UCSD-AML1 (cell line): ENCODE data around the gene LOXHD1.

ENCODE experiments used
- DNase-seq: peaks from one replicate; lab custom pipeline; 2025; ENCODE audit not compliant: unreplicated experiment; lab: John Stamatoyannopoulos, UW

Gene LOXHD1

GRCh38 chr18:46627136-46627535, 29.9 kb downstream of the LOXHD1 start:
- DNase-seq: no peak

- DNase-seq: no peak
Observed at GRCh38 chr18:46625069-46625468, 32.0 kb downstream of the LOXHD1 start.

DNA sequence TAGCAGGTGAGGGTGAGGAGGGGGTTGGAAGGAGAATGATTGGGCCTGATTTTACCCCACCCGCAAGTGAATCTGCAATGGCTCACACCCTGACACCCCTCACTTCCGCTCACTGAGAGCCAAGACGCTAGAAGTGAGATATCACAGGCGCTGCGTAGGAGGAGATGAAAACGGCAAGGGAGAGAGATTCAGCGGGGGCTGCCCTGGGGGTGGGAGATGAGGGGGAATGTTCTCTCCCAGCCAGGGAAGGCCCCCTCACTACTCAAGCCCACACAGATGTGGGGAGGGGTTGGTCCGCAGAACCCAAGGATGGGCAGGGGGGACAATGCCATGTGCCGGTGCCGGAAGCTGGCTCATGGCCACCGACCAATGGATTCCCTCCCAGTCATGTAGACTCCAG, 32.9 kb downstream of the LOXHD1 start:
- no peak for DNase-seq

- DNase-seq: peak; percentile 91
Observed at GRCh38 chr18:46623541-46623940, 33.5 kb downstream of the LOXHD1 start.

DNA sequence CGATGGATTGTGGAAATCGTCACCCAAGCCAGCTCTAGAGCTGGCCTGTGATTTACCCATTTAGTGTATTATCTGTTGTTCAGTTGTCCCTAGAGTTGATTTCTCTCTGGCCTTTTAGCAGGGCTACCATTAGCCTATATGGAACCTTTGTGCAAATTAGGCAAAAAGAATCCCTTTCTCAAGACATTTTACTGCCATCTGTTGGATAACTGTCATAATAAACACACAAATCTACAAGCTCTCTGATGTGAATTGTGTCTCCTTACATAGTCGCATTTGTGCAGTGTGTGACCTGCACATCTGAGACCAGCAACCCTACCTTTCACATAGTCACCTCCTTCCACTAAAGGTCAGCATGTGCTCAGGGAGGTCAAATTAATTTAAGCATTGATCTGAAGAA, 34.0 kb downstream of the LOXHD1 start:
- no peak for DNase-seq

DNA sequence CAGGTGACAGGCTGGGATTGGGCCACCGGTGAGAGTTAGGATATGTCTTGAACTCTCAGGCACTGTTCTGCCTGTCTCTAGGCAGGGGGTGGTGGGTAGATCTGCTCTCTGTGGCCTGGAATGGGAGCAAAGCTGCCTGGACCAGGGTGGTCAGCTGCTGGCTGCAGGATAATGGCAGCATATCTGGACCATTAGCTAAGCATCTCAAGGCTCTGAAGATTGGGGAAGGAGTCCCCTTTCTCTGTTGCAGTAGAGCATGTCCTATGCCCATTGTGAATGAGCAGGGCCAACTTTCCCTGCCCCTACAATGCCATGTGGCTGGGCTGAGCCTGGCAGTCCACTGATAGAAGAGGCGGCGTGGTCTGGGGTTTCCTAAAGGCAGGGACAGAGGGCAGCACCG, 34.6 kb downstream of the LOXHD1 start:
- no peak for DNase-seq

- no peak for DNase-seq
Observed at GRCh38 chr18:46621871-46622270, 35.1 kb downstream of the LOXHD1 start.

- no peak for DNase-seq
Observed at GRCh38 chr18:46621111-46621766, 35.8 kb downstream of the LOXHD1 start.

DNA sequence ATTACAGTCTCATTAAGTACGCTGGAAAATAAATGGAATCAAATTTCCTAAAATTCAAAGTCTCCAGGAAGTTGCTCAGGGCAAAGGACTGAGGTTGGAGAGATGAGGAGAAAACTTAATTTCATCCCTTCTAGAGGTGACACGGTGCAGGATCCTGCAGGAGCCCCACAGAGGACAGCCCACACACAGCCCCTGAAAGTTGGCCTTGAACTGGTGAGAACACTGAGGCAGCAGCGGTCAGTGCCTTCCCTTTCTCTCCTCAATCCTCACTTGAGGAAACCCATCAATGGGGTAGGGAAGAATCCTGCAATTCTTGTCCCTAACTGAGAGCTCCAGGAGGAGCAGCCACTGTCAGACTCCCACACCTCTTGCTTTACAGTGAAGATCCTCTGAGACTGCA, 37.5 kb downstream of the LOXHD1 start:
- DNase-seq: no peak

DNA sequence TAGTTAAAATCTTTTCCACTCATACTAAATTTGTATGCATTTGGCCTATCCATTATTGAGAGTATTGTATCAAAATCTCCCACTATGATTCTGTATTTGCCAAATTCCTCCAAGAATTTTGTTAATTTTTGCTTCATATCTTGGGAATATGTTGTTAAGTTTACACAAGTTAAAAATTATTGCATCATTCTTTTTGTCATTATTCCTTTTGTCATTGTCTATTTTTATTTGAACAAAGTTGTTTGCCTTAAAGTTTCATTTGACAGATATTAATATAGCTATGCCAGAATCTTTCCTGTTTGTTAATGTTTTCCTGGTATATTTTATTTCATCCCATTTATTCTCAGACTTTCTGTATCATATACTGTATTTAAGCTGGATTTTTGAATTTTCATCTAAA, 41.3 kb downstream of the LOXHD1 start:
- DNase-seq: no peak

DNA sequence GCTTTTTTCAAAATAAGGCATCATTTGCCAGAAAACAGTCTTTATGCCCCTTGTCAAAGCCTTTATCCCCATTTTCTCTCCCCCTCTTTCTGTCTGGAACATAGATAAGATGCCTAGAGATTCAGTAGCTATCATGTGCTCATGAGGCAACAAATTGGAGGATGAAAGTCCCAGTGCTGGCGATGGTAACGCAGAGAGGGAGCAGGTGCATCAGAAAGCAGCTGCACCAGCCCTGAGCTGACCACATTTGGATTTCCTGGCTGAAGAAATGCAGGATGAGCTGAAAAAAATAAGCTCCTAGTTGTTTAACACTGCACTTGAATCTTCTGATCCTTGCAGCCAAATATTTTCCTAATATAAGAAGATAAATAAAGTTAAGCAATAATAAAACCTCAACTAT, 48.0 kb downstream of the LOXHD1 start:
- DNase-seq: no peak

DNA sequence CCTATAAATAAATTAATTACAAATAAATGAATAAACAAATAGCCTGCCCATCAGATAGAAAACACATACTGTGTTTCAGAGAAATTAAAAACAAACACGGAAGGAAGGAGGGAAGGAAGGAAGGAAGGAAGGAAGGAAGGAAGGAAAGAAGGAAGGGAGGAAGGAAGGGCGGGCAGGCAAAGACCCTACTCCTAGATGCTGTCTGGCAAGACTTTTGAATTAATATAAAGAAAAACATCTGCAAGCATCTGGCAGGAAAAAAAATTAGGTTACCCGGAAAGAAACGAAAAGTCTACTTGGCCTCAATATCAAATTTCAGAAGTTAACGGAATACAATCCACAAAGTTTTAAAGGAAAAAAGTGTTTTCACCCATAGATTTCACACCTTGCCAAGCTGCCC, 49.1 kb downstream of the LOXHD1 start:
- no peak for DNase-seq

DNA sequence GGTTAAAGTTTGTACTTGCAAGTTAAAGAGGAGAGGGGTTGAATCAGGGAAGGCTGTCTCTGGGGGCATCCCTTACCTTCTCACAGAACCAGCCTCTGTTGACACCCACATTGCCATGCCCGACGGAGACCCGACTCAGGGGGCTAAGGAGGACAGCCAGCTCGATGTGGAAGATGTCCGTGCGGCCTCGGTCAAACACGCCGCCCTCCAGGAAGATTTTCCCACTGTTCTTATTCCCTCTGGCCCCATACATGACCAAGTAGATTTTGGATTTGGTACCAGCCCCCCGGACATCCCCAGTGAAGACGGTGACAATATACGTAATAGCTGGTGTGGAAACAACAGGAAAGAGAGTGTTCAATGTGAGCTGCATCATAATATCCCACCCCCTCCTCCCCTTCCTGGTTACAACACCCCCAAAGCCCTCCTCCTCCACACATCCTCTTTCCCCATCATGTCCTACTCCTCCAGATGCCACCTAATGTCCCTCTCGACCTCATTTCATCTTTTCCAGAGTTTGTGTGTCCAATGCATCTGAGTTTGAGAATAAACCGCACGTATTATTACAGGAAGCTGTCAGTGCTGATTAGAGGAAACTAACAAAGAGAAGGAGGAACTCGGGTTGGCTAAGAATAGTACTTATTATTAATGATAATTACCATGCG, 55.7 kb downstream of the LOXHD1 start:
- DNase-seq: peak; percentile 45

GRCh38 chr18:46596119-46596518, 60.9 kb downstream of the LOXHD1 start:
- DNase-seq: no peak

DNA sequence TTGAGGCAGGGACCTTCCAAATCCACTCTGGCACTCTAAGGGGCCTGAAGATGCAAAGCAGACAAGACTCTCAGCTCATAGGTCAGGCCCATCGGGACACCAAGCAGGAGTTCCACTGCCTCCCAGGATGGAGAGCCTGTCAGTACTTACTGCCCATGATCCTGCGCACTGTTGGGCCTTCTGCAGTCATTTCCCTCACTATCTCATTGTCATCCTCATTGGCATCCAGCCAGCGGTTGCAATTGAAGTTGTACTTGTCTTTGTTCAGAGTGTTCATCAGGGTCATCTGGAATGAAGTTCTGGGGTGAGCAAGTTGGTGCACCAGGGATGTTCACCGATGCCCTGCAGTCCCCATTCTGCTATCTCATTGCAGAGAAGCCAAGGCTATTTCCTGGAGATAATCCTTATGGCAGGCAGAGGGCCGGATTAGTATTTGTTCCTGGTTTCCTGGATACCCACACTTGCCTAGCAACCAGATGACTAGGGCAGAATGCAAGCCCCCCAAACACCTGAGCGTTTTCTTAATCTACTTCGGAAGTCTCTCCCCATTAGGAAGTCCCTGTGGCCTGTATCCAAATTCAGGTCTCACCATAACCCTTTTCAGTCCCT, 65.1 kb downstream of the LOXHD1 start:
- peak; percentile 37 for DNase-seq

GRCh38 chr18:46590103-46590502, 66.9 kb downstream of the LOXHD1 start:
- DNase-seq: no peak

- no peak for DNase-seq
Observed at GRCh38 chr18:46588971-46589660, 67.9 kb downstream of the LOXHD1 start.

DNA sequence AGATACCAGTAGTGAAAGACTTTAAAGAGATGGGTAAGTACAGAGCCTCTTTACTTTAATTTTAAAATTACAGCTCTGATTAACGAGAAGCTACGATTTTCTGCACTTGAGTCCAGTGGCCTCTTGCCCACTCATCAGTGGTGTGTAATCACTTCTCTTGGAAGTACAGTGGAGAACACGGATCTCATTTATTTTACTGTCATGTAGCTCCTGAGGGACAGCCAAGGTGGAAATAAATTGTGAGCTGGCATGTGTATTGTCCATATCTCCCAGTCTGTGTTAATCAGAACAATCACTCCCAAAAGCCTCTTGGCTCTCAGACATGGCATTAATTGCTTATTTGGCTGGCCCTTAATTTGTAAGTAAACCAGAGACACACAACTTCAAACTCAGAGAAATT, 69.4 kb downstream of the LOXHD1 start:
- no peak for DNase-seq

DNA sequence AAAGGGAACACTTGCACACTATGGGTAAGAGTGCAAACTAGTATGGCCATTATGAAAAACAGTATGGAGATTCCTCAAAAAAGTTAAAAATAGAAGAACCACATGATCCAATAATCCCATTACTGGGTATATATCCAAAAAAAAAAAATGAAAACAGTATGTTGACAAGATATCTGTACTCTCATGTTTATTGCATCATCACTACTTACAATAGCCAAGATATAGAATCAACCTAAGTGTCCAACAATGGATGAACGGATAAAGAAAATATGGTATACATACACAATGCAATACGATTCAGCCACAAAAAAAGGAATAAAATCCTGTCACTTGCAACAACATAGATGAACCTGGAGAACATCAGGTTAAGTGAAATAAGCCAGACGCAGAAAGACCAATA, 73.3 kb downstream of the LOXHD1 start:
- DNase-seq: no peak

- no peak for DNase-seq
Observed at GRCh38 chr18:46581648-46582047, 75.4 kb downstream of the LOXHD1 start.

- no peak for DNase-seq
Observed at GRCh38 chr18:46578987-46579386, 78.0 kb downstream of the LOXHD1 start.

DNA sequence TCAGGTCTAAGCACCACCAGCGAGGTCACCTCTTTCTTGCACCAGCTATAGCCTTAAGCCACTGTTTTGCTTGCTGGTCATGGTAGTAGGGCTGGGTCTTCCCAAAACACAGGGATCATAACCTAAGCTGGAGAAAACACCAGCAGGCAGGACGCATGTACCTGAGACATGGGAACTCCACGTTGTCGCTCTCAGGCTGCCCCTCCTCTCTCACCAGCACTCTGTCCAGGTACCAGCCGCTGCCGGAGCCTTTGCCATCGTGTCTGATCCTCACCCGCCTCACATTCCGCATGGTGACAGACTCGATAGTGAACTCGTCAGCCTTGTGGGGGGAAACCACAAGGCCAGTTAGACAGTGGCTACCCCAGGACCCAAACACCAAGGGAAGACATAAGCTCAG, 79.5 kb downstream of the LOXHD1 start:
- no peak for DNase-seq
